ENCODE measurements around the gene RAB24.
"Not testable (repeated sequence)": the region's sequence is repeated elsewhere in the genome, so short reads cannot be mapped to it uniquely, and the experiment has no call there.

Gene RAB24

GRCh38 chr5:177291735-177292134 is 11.8 kb downstream of the RAB24 start:
- DNase-seq, result no peak

- DNase-seq, result no peak
Observed at GRCh38 chr5:177290816-177291596, 12.5 kb downstream of the RAB24 start.

GRCh38 chr5:177288191-177288590 is 15.3 kb downstream of the RAB24 start:
- no peak for DNase-seq

GRCh38 chr5:177276886-177277285 is 26.6 kb downstream of the RAB24 start:
- no peak for DNase-seq

- DNase-seq, result no peak
Observed at GRCh38 chr5:177275883-177276282, 27.6 kb downstream of the RAB24 start.

- no peak for DNase-seq
Observed at GRCh38 chr5:177271113-177271512, 32.4 kb downstream of the RAB24 start.

- no peak for DNase-seq
Observed at GRCh38 chr5:177270653-177271052, 32.9 kb downstream of the RAB24 start.

- DNase-seq, result no peak
Observed at GRCh38 chr5:177269976-177270375, 33.5 kb downstream of the RAB24 start.

GRCh38 chr5:177269232-177269895 is 34.2 kb downstream of the RAB24 start:
- DNase-seq, result no peak

- DNase-seq, result no peak
Observed at GRCh38 chr5:177265395-177265794, 38.1 kb downstream of the RAB24 start.

GRCh38 chr5:177264178-177264577 is 39.3 kb downstream of the RAB24 start:
- no peak for DNase-seq

- no peak for DNase-seq
Observed at GRCh38 chr5:177261510-177261909, 42.0 kb downstream of the RAB24 start.

GRCh38 chr5:177260961-177261360 is 42.6 kb downstream of the RAB24 start:
- DNase-seq, result no peak

GRCh38 chr5:177258711-177259110 is 44.8 kb downstream of the RAB24 start:
- DNase-seq, result not testable (repeated sequence)

- no peak for DNase-seq
Observed at GRCh38 chr5:177256296-177256695, 47.2 kb downstream of the RAB24 start.

GRCh38 chr5:177253252-177253651 is 50.3 kb downstream of the RAB24 start:
- no peak for DNase-seq
